Measurements from ENCODE around the gene PLK5.
A peak's percentile ranks its signal among the peaks of the same experiment; 100 is the strongest.

Gene PLK5

DNA sequence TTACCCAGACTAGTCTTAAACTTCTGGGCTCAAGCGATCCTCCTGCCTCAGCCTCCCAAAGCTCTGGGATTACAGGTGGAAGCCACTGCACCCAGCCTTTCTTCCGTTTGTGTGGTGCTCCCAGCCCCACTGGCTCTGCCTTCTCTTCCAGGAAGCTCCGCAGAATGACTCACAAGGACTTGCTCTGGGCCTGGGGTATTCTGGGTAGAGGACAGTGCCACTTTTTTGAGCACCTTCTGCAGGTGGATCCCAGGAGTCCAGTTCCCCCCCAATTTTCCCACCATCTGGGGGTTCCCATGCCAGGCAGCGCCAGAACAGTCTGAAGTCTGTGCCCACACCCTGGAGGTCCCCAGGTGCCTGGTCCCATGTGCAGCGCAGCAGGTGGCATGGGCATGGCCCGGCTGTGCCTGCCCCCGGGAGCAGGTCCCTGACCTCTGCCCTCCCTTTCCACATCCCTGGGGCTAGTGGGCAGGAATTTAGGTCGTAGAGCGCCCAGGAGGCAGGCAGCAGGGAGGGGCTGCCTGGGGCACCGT lies 31.3 kb upstream of the PLK5 start:
- TF ChIP-seq CTCF (IDR thresholded peaks at IDR 0.05; ENCODE audit: poor library complexity, severe bottlenecking): no peak
- no peak overlapping the region for H3K4me3 ChIP-seq (ENCODE audit: severe bottlenecking)
- H3K27ac ChIP-seq (ENCODE audit: poor library complexity, severe bottlenecking): no peak overlapping the region
- H3K9me3 ChIP-seq (ENCODE audit: severe bottlenecking): no peaks in the 10 kb centered on the region
- DNase-seq (ENCODE audit: low spot score) (no peak), ATAC-seq (ENCODE audit: low read depth) (no peak)
- no peaks in the 10 kb centered on the region for H3K36me3 ChIP-seq (ENCODE audit: low read depth)
- H3K4me1 ChIP-seq (ENCODE audit: insufficient read depth, poor library complexity, severe bottlenecking): no peaks in the 10 kb centered on the region
- no peaks in the 10 kb centered on the region for H3K27me3 ChIP-seq (ENCODE audit: insufficient read depth, poor library complexity, severe bottlenecking)

DNA sequence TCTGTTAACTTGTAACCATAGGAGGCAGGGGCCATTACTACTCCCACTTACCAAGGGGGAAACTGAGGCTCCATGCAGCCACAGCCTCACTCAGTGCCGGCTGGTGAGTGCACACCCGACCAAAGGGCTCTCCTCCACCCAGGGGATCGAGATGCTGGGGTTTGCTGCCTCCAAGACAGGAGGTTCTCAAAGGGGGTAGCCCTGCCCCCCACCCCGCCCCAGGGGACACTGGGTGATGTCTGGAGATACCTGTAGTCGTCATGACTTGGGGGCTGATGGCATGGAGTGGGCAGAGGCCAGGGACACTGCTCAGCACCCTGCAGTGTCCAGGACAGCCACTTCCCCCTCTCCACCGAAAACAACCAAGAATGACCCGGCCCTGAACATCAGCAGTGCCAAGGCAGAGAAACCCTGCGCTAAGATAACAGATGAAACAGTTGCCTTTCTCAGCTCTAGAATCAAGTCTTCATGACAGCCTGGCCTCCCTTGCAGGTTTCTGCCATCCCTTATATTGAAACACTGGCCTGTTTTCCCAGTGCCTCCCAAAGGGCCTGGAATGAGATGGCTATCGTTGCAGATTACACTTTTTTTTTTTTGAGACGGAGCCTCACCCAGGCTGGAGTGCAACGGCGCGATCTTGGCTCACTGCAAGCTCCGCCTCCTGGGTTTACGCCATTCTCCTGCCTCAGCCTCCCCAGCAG lies 29.6 kb upstream of the PLK5 start:
- no peak for DNase-seq (ENCODE audit: low spot score)
- Histone ChIP-seq H3K4me3 (ENCODE audit: severe bottlenecking) (no peak overlapping the region), H3K36me3 (ENCODE audit: low read depth) (no peaks in the 10 kb centered on the region), H3K4me1 (ENCODE audit: insufficient read depth, poor library complexity, severe bottlenecking) (no peaks in the 10 kb centered on the region), H3K27me3 (ENCODE audit: insufficient read depth, poor library complexity, severe bottlenecking) (no peaks in the 10 kb centered on the region), H3K27ac (ENCODE audit: poor library complexity, severe bottlenecking) (no peak overlapping the region), H3K9me3 (ENCODE audit: severe bottlenecking) (no peaks in the 10 kb centered on the region)
- ATAC-seq (ENCODE audit: low read depth): no peak
- TF ChIP-seq CTCF (IDR thresholded peaks at IDR 0.05; ENCODE audit: poor library complexity, severe bottlenecking): no peak

DNA sequence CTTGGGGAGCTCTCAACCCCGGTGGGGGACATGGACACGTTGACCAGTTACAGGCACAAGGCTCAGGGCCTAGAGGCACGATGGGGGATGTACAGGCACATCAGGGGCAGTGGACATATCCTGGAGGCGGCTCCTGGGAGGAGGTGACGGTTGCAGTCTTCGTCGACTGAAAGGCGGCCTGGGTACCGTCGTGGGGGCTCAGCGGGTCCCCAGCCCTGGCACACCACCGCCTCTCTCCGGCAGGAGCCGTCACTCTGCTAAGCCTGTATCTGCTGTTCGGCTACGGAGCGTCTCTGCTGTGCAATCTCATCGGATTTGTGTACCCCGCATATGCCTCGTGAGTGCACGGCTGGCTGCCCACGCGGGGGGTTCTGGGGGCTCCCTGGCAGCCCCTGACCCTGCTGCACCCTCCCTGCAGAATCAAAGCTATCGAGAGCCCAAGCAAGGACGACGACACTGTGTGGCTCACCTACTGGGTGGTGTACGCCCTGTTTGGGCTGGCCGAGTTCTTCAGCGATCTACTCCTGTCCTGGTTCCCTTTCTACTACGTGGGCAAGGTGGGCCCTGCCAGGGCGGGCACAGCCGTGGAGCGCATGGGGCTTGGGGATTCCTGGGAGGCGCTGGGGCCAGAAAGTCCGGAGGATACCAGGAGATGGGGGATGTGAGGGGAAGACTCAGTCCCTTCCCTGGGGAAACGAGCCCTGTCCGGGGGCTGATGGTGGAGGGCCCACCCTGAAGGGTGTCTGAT lies 28.7 kb upstream of the PLK5 start:
- no peak overlapping the region for H3K27ac ChIP-seq (ENCODE audit: poor library complexity, severe bottlenecking)
- no peak for TF ChIP-seq CTCF (IDR thresholded peaks at IDR 0.05; ENCODE audit: poor library complexity, severe bottlenecking)
- no peaks in the 10 kb centered on the region for H3K27me3 ChIP-seq (ENCODE audit: insufficient read depth, poor library complexity, severe bottlenecking)
- ATAC-seq (ENCODE audit: low read depth) (no peak), DNase-seq (ENCODE audit: low spot score) (no peak)
- H3K36me3 ChIP-seq (ENCODE audit: low read depth): no peaks in the 10 kb centered on the region
- H3K9me3 ChIP-seq (ENCODE audit: severe bottlenecking): no peaks in the 10 kb centered on the region
- H3K4me3 ChIP-seq (ENCODE audit: severe bottlenecking): no peak overlapping the region
- no peaks in the 10 kb centered on the region for H3K4me1 ChIP-seq (ENCODE audit: insufficient read depth, poor library complexity, severe bottlenecking)

DNA sequence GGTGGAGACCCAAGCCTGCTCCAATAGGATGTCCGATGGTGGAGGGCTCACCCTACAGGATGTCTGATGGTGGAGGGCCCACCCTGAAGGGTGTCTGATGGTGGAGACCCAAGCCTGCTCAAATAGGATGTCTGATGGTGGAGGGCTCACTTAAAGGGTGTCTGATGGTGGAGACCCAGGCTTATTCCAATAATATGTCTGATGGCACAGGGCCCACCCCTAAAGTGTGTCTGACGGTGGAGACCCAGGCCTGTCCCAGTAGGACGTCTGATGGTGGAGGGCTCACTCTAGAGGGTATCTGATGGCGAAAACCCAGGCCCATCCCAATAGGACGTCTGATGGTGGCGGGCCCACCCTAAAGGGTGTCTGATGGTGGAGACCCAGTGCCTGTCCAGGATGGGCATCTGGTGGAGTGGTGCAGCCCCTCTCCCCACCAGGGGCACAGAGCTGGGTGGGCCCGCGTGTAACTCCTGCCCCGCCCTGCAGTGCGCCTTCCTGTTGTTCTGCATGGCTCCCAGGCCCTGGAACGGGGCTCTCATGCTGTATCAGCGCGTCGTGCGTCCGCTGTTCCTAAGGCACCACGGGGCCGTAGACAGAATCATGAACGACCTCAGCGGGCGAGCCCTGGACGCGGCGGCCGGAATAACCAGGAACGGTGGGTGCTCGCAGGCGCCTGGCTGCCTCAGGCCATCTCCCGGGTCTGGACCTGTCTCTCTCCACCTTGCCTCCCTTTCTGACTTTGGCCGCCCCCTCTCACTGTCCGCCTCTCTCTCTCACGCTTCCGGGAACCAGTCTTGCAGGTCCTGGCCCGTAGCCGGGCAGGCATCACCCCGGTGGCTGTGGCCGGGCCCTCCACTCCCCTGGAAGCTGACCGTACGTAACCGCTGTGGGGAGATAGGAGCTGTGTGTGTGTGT lies 27.8 kb upstream of the PLK5 start:
- Histone ChIP-seq H3K27ac (ENCODE audit: poor library complexity, severe bottlenecking) (no peak overlapping the region), H3K27me3 (ENCODE audit: insufficient read depth, poor library complexity, severe bottlenecking) (no peaks in the 10 kb centered on the region), H3K4me1 (ENCODE audit: insufficient read depth, poor library complexity, severe bottlenecking) (no peaks in the 10 kb centered on the region), H3K9me3 (ENCODE audit: severe bottlenecking) (no peaks in the 10 kb centered on the region), H3K36me3 (ENCODE audit: low read depth) (no peaks in the 10 kb centered on the region), H3K4me3 (ENCODE audit: severe bottlenecking) (no peak overlapping the region)
- DNase-seq (ENCODE audit: low spot score) (no peak), ATAC-seq (ENCODE audit: low read depth) (peak; percentile 47)
- TF ChIP-seq CTCF (IDR thresholded peaks at IDR 0.05; ENCODE audit: poor library complexity, severe bottlenecking): no peak
